DOHH2 (cell line): ENCODE measurements around the gene PKM.

Experiments
- H3F3A ChIP-seq: fragments of 200-600 bp; sonication (generic), shearing (Covaris generic); 2 replicates; pipeline ENCODE4 v1.6.0; 2016; ENCODE audit warnings: antibody characterized with exemption, mild to moderate bottlenecking; ENCODE audit not compliant: control insufficient read depth, insufficient read depth
- H3K27ac ChIP-seq: fragments of 200-600 bp; sonication (generic); 2 replicates; pipeline ENCODE4 v1.5.1; 2014; ENCODE audit warnings: low read depth, mild to moderate bottlenecking, low read length, moderate library complexity
- H3K27me3 ChIP-seq: fragments of 200-600 bp; sonication (generic); 2 replicates; pipeline ENCODE4 v1.6.1; 2014; ENCODE audit warnings: mild to moderate bottlenecking, low read length, mixed read lengths; ENCODE audit not compliant: control insufficient read depth
- H3K36me3 ChIP-seq: fragments of 200-600 bp; sonication (generic); 2 replicates; pipeline ENCODE4 v1.6.1; 2014; ENCODE audit warnings: mild to moderate bottlenecking, low read length, moderate library complexity, mixed read lengths; ENCODE audit not compliant: control insufficient read depth
- H3K4me1 ChIP-seq: fragments of 200-600 bp; sonication (generic); 2 replicates; pipeline ENCODE4 v1.6.1; 2014; ENCODE audit warnings: mild to moderate bottlenecking, low read length, mixed read lengths; ENCODE audit not compliant: control insufficient read depth
- H3K4me2 ChIP-seq: fragments of 200-600 bp; sonication (generic); 2 replicates; pipeline ENCODE4 v1.6.0; 2014; ENCODE audit warnings: mild to moderate bottlenecking, low read length, moderate library complexity
- H3K4me3 ChIP-seq: fragments of 200-600 bp; sonication (generic); 2 replicates; pipeline ENCODE4 v1.5.1; 2014; ENCODE audit warnings: mild to moderate bottlenecking, low read length, mixed read lengths
- H3K79me2 ChIP-seq: fragments of 200-600 bp; sonication (generic); 2 replicates; pipeline ENCODE4 v1.6.1; 2014; ENCODE audit warnings: mild to moderate bottlenecking, low read length, mixed read lengths; ENCODE audit not compliant: control insufficient read depth
- H3K9me2 ChIP-seq: fragments of 200-600 bp; sonication (generic); replicated peaks from 2 replicates; pipeline ENCODE4 v1.6.1; 2014; ENCODE audit warnings: mild to moderate bottlenecking, low read length, mixed read lengths; ENCODE audit not compliant: control insufficient read depth
- H3K9me3 ChIP-seq: fragments of 200-600 bp; sonication (generic); 2 replicates; pipeline ENCODE4 v1.6.1; 2014; ENCODE audit warnings: antibody characterized with exemption, low read length, mixed read lengths; ENCODE audit not compliant: control insufficient read depth, insufficient read depth
- H4K20me1 ChIP-seq: fragments of 200-600 bp; sonication (generic); 2 replicates; pipeline ENCODE4 v1.6.0; 2014; ENCODE audit warnings: low read depth, mild to moderate bottlenecking, antibody characterized with exemption, low read length, moderate library complexity; ENCODE audit not compliant: control insufficient read depth, insufficient read depth
- EZH2phosphoT487 ChIP-seq: fragments of 200-600 bp; sonication (generic); IDR thresholded peaks from 2 replicates; pipeline ENCODE4 v1.6.1; 2017; ENCODE audit warnings: borderline replicate concordance, mild to moderate bottlenecking, antibody characterized with exemption, low read length, moderate library complexity, mixed read lengths
- TF ChIP-seq, protein P1 (sequence below): fragments of 200-600 bp; sonication (generic); IDR thresholded peaks from one replicate; pipeline ENCODE4 v1.5.1; 2014; ENCODE audit warnings: antibody characterized with exemption, mild to moderate bottlenecking, low read depth, low read length; ENCODE audit not compliant: poor library complexity, severe bottlenecking

PKM gene

DNA sequence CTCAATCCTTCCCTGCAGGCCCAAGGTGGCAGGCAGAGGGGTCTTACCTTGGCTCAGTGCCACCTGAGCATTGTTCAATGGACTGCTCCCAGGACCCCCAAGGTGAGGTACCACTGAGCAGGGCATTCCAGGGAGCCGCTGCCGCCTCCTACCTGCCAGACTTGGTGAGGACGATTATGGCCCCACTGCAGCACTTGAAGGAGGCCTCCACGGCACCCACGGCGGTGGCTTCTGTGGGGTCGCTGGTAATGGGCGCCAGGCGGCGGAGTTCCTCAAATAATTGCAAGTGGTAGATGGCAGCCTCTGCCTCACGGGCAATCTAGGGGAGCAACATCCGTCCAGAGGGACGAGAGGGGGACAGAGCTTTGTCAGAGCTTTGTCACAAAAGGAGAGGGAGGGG lies 28.7 kb downstream of the PKM start:
- Histone ChIP-seq H3K9me2 (no peaks in the 10 kb centered on the region), H3K36me3 (peaks cover 95% of the 10 kb centered on the region), H3K79me2 (no peaks in the 10 kb centered on the region; the same call in 1 of the 2 replicates), H3K27me3 (no peaks in the 10 kb centered on the region), H3K27ac (no peak overlapping the region), H3K4me1 (peaks cover 4% of the 10 kb centered on the region; the same call in 1 of the 2 replicates), H3K9me3 (no peaks in the 10 kb centered on the region), H3F3A (peaks cover 67% of the 10 kb centered on the region), H3K4me2 (no peak overlapping the region), H3K4me3 (no peak overlapping the region), H4K20me1 (peaks cover 38% of the 10 kb centered on the region)
- TF ChIP-seq, protein P1, sequence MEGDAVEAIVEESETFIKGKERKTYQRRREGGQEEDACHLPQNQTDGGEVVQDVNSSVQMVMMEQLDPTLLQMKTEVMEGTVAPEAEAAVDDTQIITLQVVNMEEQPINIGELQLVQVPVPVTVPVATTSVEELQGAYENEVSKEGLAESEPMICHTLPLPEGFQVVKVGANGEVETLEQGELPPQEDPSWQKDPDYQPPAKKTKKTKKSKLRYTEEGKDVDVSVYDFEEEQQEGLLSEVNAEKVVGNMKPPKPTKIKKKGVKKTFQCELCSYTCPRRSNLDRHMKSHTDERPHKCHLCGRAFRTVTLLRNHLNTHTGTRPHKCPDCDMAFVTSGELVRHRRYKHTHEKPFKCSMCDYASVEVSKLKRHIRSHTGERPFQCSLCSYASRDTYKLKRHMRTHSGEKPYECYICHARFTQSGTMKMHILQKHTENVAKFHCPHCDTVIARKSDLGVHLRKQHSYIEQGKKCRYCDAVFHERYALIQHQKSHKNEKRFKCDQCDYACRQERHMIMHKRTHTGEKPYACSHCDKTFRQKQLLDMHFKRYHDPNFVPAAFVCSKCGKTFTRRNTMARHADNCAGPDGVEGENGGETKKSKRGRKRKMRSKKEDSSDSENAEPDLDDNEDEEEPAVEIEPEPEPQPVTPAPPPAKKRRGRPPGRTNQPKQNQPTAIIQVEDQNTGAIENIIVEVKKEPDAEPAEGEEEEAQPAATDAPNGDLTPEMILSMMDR: no peak
- TF ChIP-seq EZH2phosphoT487: no peak

DNA sequence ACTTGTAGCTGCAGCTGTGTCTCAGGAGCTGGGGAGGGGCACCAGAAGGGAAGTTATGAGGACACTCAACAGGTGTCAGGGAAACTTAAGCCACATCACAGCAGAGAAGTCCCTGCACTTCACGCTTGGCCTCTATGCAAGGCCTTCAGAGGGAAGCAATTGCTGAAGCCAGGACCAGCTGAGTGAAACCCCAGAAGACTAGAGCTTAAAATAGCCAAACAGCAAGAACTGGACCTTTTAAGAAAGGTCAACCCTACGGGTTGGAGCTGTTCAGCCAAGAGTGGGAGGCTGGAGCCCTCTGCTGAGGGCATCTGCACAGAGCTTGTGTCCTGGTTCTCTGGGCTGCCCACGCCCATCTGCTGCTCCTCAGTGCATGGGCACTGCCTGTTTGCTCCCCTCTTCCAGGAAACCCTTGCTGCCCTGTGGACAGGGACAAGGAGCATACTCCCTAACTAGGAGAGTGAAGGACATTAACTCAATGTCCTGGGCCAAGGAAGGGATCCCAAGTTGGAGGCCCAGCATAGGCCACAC lies 29.5 kb downstream of the PKM start:
- no peaks in the 10 kb centered on the region for H3K27me3 ChIP-seq
- H4K20me1 ChIP-seq: peaks cover 31% of the 10 kb centered on the region

DNA sequence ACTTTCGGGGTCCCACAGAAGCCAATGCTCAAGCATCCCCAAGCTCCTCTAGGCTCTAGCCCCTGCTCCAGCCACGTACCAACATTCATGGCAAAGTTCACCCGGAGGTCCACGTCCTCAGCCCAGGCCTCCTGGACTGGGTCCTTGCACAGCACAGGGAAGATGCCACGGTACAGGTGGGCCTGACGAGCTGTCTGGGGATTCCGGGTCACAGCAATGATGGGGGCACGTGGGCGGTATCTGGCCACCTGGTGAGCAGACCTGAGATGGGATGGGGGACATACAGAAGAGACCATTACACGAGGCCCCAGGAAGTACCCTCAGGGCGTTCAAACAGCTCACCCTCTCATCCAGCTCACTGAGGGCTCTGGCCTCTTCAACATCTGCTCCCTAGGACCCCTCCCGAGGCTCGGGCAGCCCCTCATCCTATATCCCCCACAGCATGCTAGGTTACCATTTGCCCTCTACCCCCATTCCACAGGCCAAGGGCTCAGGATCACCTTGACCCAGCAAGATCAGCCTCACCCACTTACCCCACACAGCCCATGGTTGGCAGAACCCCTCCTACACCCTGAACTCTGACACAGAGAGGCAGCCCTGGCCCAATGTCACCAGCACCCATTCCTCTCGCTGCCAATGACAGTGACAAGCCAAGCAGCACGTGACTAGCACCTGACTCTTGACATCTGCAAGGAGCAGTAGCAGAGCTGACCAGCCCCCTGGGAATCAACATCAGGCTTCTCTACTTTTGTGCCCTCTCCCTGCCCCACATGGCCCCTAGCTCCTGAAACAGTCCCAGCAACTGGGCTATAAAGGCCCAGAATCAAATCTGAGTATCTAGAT lies 30.4 kb downstream of the PKM start:
- Histone ChIP-seq H3F3A (peaks cover 66% of the 10 kb centered on the region), H3K4me3 (no peak overlapping the region), H3K4me2 (no peak overlapping the region), H3K9me3 (no peaks in the 10 kb centered on the region), H3K4me1 (peaks cover 7% of the 10 kb centered on the region), H3K27me3 (no peaks in the 10 kb centered on the region), H4K20me1 (peaks cover 31% of the 10 kb centered on the region), H3K9me2 (no peaks in the 10 kb centered on the region), H3K79me2 (no peaks in the 10 kb centered on the region), H3K27ac (no peak overlapping the region), H3K36me3 (peaks cover 78% of the 10 kb centered on the region)
- TF ChIP-seq, protein P1: no peak
- TF ChIP-seq EZH2phosphoT487: no peak

More for the DNA sequence above, 29.5 kb downstream of the PKM start:
- Histone ChIP-seq H3K27ac (no peak overlapping the region; the same call in 1 of the 2 replicates), H3K79me2 (no peaks in the 10 kb centered on the region), H3K4me1 (peaks cover 4% of the 10 kb centered on the region; the same call in 1 of the 2 replicates), H3K4me3 (no peak overlapping the region), H3K36me3 (peaks cover 86% of the 10 kb centered on the region), H3F3A (peaks cover 69% of the 10 kb centered on the region), H3K9me2 (no peaks in the 10 kb centered on the region), H3K4me2 (no peak overlapping the region), H3K9me3 (no peaks in the 10 kb centered on the region)
- no peak for TF ChIP-seq EZH2phosphoT487
- TF ChIP-seq, protein P1: no peak
